Measurements from ENCODE around the gene RNASE8. TPM values are rescaled to one million over a fixed set of nuclear protein-coding genes. Genes with fewer than 3 reads are reported as not detected.

Gene RNASE8
- total and polyA plus RNA-seq, 10 of the 15 experiments (the other 5 are each of a cell fraction or from before 2014, with no cell fraction given) = not detected

- SMC1A ChIA-PET (ENCODE audit: uncharacterized antibody, unreplicated experiment) = interaction anchor here (0.9 to 5.9 kb wide), 6 partner anchors 9 to 78 kb away, joined by 5 to 78 read pairs (median 8); partner anchors contain the start of gene TMEM253
- in situ Hi-C loops (cut with MboI) = no loop called here
Measured at GRCh38 chr14:21091821-21092272, 34.2 kb downstream of the RNASE8 start.

GRCh38 chr14:21092273-21093011, 34.8 kb downstream of the RNASE8 start:
- ChIA-PET POLR2A (interaction anchor here (0.7 to 1.9 kb wide), 3 partner anchors 9 to 12 kb away, joined by 3 to 5 read pairs (median 4); no protein-coding TSS in a partner anchor), RAD21 (ENCODE audit: unreplicated experiment) (interaction anchor here (0.7 to 3.2 kb wide), 11 partner anchors 11 to 406 kb away, joined by 3 to 51 read pairs (median 4); partner anchors contain the start of genes ARHGEF40 and TMEM253), CTCF (interaction anchor here (0.6 to 6.9 kb wide), 18 partner anchors 8 to 85 kb away, joined by 3 to 194 read pairs (median 6); partner anchors contain the start of genes ARHGEF40, RNASE8 and TMEM253), SMC1A (ENCODE audit: uncharacterized antibody, unreplicated experiment) (interaction anchor here (0.9 to 5.9 kb wide), 6 partner anchors 9 to 78 kb away, joined by 5 to 78 read pairs (median 8); partner anchors contain the start of gene TMEM253)
- peak; percentile 74 for FAIRE-seq
- Histone ChIP-seq H2AFZ (ENCODE audit: control insufficient read depth, low read depth, low read length) (no peak overlapping the region), H3K4me2 (ENCODE audit: control insufficient read depth, insufficient read depth) (no peak overlapping the region), H3K27ac (ENCODE audit: control insufficient read depth, insufficient read depth) (no peak overlapping the region), H3K27me3 (replicated peaks in 1 of 2; ENCODE audit: control insufficient read depth in 2 of 2, insufficient read depth in 2 of 2, low read length in 1 of 2) (peaks cover 0 to 3% of the 10 kb centered on the region in 2 experiments; a peak in 2 of 4 replicates), H3K9ac (ENCODE audit: control insufficient read depth, insufficient read depth, low read length) (no peak overlapping the region), H3K4me3 (no peak overlapping the region), H4K20me1 (ENCODE audit: control insufficient read depth, insufficient read depth) (no peaks in the 10 kb centered on the region), H3K36me3 (ENCODE audit: control insufficient read depth in 2 of 2, insufficient read depth in 2 of 2, low read length in 1 of 2) (no peaks in the 10 kb centered on the region), H3K9me3 (replicated peaks; ENCODE audit: control insufficient read depth, insufficient read depth, low read length) (no peaks in the 10 kb centered on the region), H3K4me1 (ENCODE audit: control insufficient read depth, insufficient read depth, low read length) (no peaks in the 10 kb centered on the region), H3K79me2 (ENCODE audit: control insufficient read depth, insufficient read depth, low read length) (no peaks in the 10 kb centered on the region)
- in situ Hi-C loops (cut with MboI) (no loop called here), intact Hi-C loops (cut with micrococcal nuclease; ENCODE audit: unreplicated experiment) (loop anchor here (1.0 kb wide), 3 partner anchors 15 to 78 kb away; no protein-coding TSS in a partner anchor)
- DNase-seq (ENCODE audit: low read depth, low spot score) = no peak
- no TSS peak for BruUV-seq (replicated peaks)
- peak; percentile 92 for ATAC-seq
- 27% methylated on average over 56 of the region's 59 CpGs for WGBS (ENCODE audit: insufficient coverage, insufficient replicate concordance, low lambda C conversion rate, missing lambda C conversion rate)
- TF ChIP-seq DPF2 (IDR thresholded peaks at IDR 0.05) = no peak; the same call in 1 of the 2 replicates
- 0 out of 2 replicates have a peak, but pooled peaks have one; percentile 57 for TF ChIP-seq TARDBP (IDR thresholded peaks at IDR 0.05; ENCODE audit: borderline replicate concordance)
- TF ChIP-seq ZBTB33 (IDR thresholded peaks at IDR 0.05) = peak; percentile 61; the same call in 1 of the 2 replicates
- TF ChIP-seq SIX5 (IDR thresholded peaks at IDR 0.05; ENCODE audit: low read depth, low read length, severe bottlenecking) = peak; percentile 10
- no peak for TF ChIP-seq BCL11A (IDR thresholded peaks at IDR 0.05; ENCODE audit: low read depth, low read length)
- no peak for TF ChIP-seq PAX8 (IDR thresholded peaks at IDR 0.05)
- TF ChIP-seq MLLT1 (IDR thresholded peaks at IDR 0.05) = no peak
- TF ChIP-seq ASH2L (IDR thresholded peaks at IDR 0.05; ENCODE audit: borderline replicate concordance, low read depth) = no peak

More at GRCh38 chr14:21091821-21092272, 34.2 kb downstream of the RNASE8 start:
- no peak overlapping the region for H3K4me3 ChIP-seq
- intact Hi-C loops (cut with micrococcal nuclease; ENCODE audit: unreplicated experiment) = loop anchor here (1.0 kb wide), 3 partner anchors 15 to 78 kb away; no protein-coding TSS in a partner anchor
- H3K36me3 ChIP-seq (ENCODE audit: control insufficient read depth in 2 of 2, insufficient read depth in 2 of 2, low read length in 1 of 2) = no peaks in the 10 kb centered on the region
- no peak for ATAC-seq
- H3K9ac ChIP-seq (ENCODE audit: control insufficient read depth, insufficient read depth, low read length) = no peak overlapping the region
- no peak for FAIRE-seq
- H3K4me2 ChIP-seq (ENCODE audit: control insufficient read depth, insufficient read depth) = no peak overlapping the region
- BruUV-seq (replicated peaks) = no TSS peak
- RAD21 ChIA-PET (ENCODE audit: unreplicated experiment) = interaction anchor here (0.7 to 3.2 kb wide), 11 partner anchors 12 to 407 kb away, joined by 3 to 51 read pairs (median 4); partner anchors contain the start of genes ARHGEF40 and TMEM253
- H3K79me2 ChIP-seq (ENCODE audit: control insufficient read depth, insufficient read depth, low read length) = no peaks in the 10 kb centered on the region
- H2AFZ ChIP-seq (ENCODE audit: control insufficient read depth, low read depth, low read length) = no peak overlapping the region
- 77% methylated on average over 19 of the region's 42 CpGs for WGBS (ENCODE audit: insufficient coverage, insufficient replicate concordance, low lambda C conversion rate, missing lambda C conversion rate)
- POLR2A ChIA-PET = no interaction called here
- H4K20me1 ChIP-seq (ENCODE audit: control insufficient read depth, insufficient read depth) = no peaks in the 10 kb centered on the region
- H3K9me3 ChIP-seq (replicated peaks; ENCODE audit: control insufficient read depth, insufficient read depth, low read length) = no peaks in the 10 kb centered on the region
- no peaks in the 10 kb centered on the region for H3K4me1 ChIP-seq (ENCODE audit: control insufficient read depth, insufficient read depth, low read length)
- TF ChIP-seq MXI1 (IDR thresholded peaks at IDR 0.05; ENCODE audit: low read depth, low read length) = no peak
- TF ChIP-seq GABPA (IDR thresholded peaks at IDR 0.05; ENCODE audit: low read depth) = no peak
- CTCF ChIA-PET = interaction anchor here (0.6 to 6.9 kb wide), 17 partner anchors 8 to 84 kb away, joined by 3 to 194 read pairs (median 7); partner anchors contain the start of genes ARHGEF40, RNASE8 and TMEM253
- no peak for DNase-seq (ENCODE audit: low read depth, low spot score)
- no peaks in the 10 kb centered on the region; a peak in 1 of 4 replicates for H3K27me3 ChIP-seq (replicated peaks in 1 of 2; ENCODE audit: control insufficient read depth in 2 of 2, insufficient read depth in 2 of 2, low read length in 1 of 2)
- no peak overlapping the region for H3K27ac ChIP-seq (ENCODE audit: control insufficient read depth, insufficient read depth)

All from GM12878 (cell line).